Heart left ventricle (tissue), 13 donors: ENCODE measurements around the gene ASIC3.

Experiments used
- CTCF ChIP-seq, 12 donors: fragments of 200-600 bp; sonication (generic) in 4 of 12; IDR thresholded peaks; one replicate each; pipeline versions ENCODE4 v1.5.0 to v1.8.0; 2018 to 2022; ENCODE audit warnings: antibody characterized with exemption in 12 of 12, mild to moderate bottlenecking in 5 of 12
- POLR2A ChIP-seq, 2 donors: fragments of 450-650 bp; IDR thresholded peaks; one replicate each; pipeline ENCODE4 v1.6.1; 2017; ENCODE audit warnings: antibody characterized with exemption in 2 of 2, mild to moderate bottlenecking in 2 of 2, moderate library complexity in 2 of 2
- donor health status: ischemic (EF 13 %, LVEDD 7.1; RV severe dilation, severe dysfunction).
- donor health status: DM: no; HTN: yes; CAD: no.
- donor health status: DM: no; HTN: no; CAD: no.
- donor health status: ischemic (EF 25% LVEDD 6.9; RV normal size, moderate dysfunction).
- donor health status: ischemic (EF 25% LVEDD 5.7; RV mildly dilated, moderate dysfunction).
- donor health status: ischemic (EF 35%, LVEDD 5.7; RV mildly dilated, moderate dysfunction).
- donor health status: nonischemic (EF 11% LVEDD 7.7; RV severe dilation, severe dysfunction).
- donor health status: DM: yes; HTN: yes; CAD: no.
- donor health status: PGD.
- donor health status: ischemic (EF 29% LVEDD 5.4; RV normal size, mild dysfunction).
- donor health status: nonischemic (EF 23%, LVEDD 6.1; RV moderate dilation, normal function).

- no peak for TF ChIP-seq CTCF (IDR thresholded peaks at IDR 0.05)
- TF ChIP-seq POLR2A (IDR thresholded peaks at IDR 0.05): no peak
These were observed 30.9 kb upstream of the ASIC3 start for GRCh38 chr7:151017370-151017952.
